Left forelimb (tissue), 1 donor: ENCODE measurements around the gene TCF7L2.
A peak's percentile ranks its signal among the peaks of the same experiment; 100 is the strongest.

Experiments used
- DNase-seq: peaks from one replicate; pipeline ENCODE4 v3.0.0-alpha.2; 2018; ENCODE audit warnings: low spot score

The TCF7L2 gene

GRCh38 chr10:113148901-113149300 is 198.9 kb downstream of the TCF7L2 start:
- no peak for DNase-seq

GRCh38 chr10:113149626-113150025 is 199.6 kb downstream of the TCF7L2 start:
- DNase-seq = no peak

GRCh38 chr10:113151190-113151666 is 201.2 kb downstream of the TCF7L2 start:
- DNase-seq = no peak

- DNase-seq = no peak
Observed at GRCh38 chr10:113153493-113154102, 203.6 kb downstream of the TCF7L2 start.

- no peak for DNase-seq
Observed at GRCh38 chr10:113157441-113157840, 207.4 kb downstream of the TCF7L2 start.

- DNase-seq = no peak
Observed at GRCh38 chr10:113158183-113158582, 208.1 kb downstream of the TCF7L2 start.

GRCh38 chr10:113159563-113159962 is 209.5 kb downstream of the TCF7L2 start:
- no peak for DNase-seq

- DNase-seq = no peak
Observed at GRCh38 chr10:113160641-113161040, 210.6 kb downstream of the TCF7L2 start.

- DNase-seq = no peak
Observed at GRCh38 chr10:113161066-113161465, 211.0 kb downstream of the TCF7L2 start.

- DNase-seq = no peak
Observed at GRCh38 chr10:113162960-113163359, 212.9 kb downstream of the TCF7L2 start.

- DNase-seq = no peak
Observed at GRCh38 chr10:113165673-113166072, 215.6 kb downstream of the TCF7L2 start.

- no peak for DNase-seq
Observed at GRCh38 chr10:113167702-113168101, 217.7 kb downstream of the TCF7L2 start.

GRCh38 chr10:113168584-113168983 is 218.5 kb downstream of the TCF7L2 start:
- no peak for DNase-seq

GRCh38 chr10:113169111-113169510 is 219.1 kb downstream of the TCF7L2 start:
- DNase-seq = no peak

- DNase-seq = no peak
Observed at GRCh38 chr10:113169853-113170460, 219.9 kb downstream of the TCF7L2 start.

GRCh38 chr10:113171662-113172061 is 221.6 kb downstream of the TCF7L2 start:
- peak; percentile 37 for DNase-seq

- DNase-seq = no peak
Observed at GRCh38 chr10:113175176-113175575, 225.1 kb downstream of the TCF7L2 start.

- no peak for DNase-seq
Observed at GRCh38 chr10:113175756-113176651, 226.0 kb downstream of the TCF7L2 start.

- DNase-seq = no peak
Observed at GRCh38 chr10:113176652-113177155, 226.7 kb downstream of the TCF7L2 start.

GRCh38 chr10:113177156-113177935 is 227.3 kb downstream of the TCF7L2 start:
- no peak for DNase-seq

- DNase-seq = no peak
Observed at GRCh38 chr10:113177936-113178335, 227.9 kb downstream of the TCF7L2 start.

- no peak for DNase-seq
Observed at GRCh38 chr10:113178771-113179170, 228.7 kb downstream of the TCF7L2 start.
